Measurements from ENCODE around the gene ASIC1. TPM values are rescaled to one million over a fixed set of nuclear protein-coding genes. Genes with fewer than 3 reads are reported as not detected.

ASIC1 gene
- total RNA-seq, 1 experiment from 2014 or later: 17.9 TPM

- Histone ChIP-seq H3K9ac (ENCODE audit: low read length) (no peak overlapping the region), H3K36me3 (ENCODE audit: insufficient read depth, low read length) (no peaks in the 10 kb centered on the region), H3K4me1 (ENCODE audit: low read length) (no peaks in the 10 kb centered on the region), H3K9me2 (replicated peaks; ENCODE audit: insufficient read depth, low read length) (no peaks in the 10 kb centered on the region), H3K79me2 (ENCODE audit: low read length) (no peaks in the 10 kb centered on the region), H3K9me3 (ENCODE audit: low read length) (no peaks in the 10 kb centered on the region), H3K4me2 (ENCODE audit: low read depth, low read length, poor library complexity, severe bottlenecking) (no peak overlapping the region), H3K27me3 (ENCODE audit: low read length) (no peaks in the 10 kb centered on the region), H3K27ac (ENCODE audit: low read length) (no peak overlapping the region), H2AFZ (ENCODE audit: low read length) (no peak overlapping the region), H3K4me3 (ENCODE audit: low read length) (no peak overlapping the region), H4K20me1 (ENCODE audit: insufficient read depth, low read depth, low read length) (no peaks in the 10 kb centered on the region)
- DNase-seq: no peak
Measured at GRCh38 chr12:50032515-50032853, 24.9 kb upstream of the ASIC1 start.

GRCh38 chr12:50032854-50033581 is 24.4 kb upstream of the ASIC1 start:
- Histone ChIP-seq H4K20me1 (ENCODE audit: insufficient read depth, low read depth, low read length) (no peaks in the 10 kb centered on the region), H3K9me2 (replicated peaks; ENCODE audit: insufficient read depth, low read length) (no peaks in the 10 kb centered on the region), H3K9ac (ENCODE audit: low read length) (no peak overlapping the region), H3K4me1 (ENCODE audit: low read length) (no peaks in the 10 kb centered on the region), H3K4me2 (ENCODE audit: low read depth, low read length, poor library complexity, severe bottlenecking) (no peak overlapping the region), H2AFZ (ENCODE audit: low read length) (no peak overlapping the region), H3K4me3 (ENCODE audit: low read length) (no peak overlapping the region), H3K79me2 (ENCODE audit: low read length) (no peaks in the 10 kb centered on the region), H3K27me3 (ENCODE audit: low read length) (no peaks in the 10 kb centered on the region), H3K27ac (ENCODE audit: low read length) (no peak overlapping the region), H3K9me3 (ENCODE audit: low read length) (no peaks in the 10 kb centered on the region), H3K36me3 (ENCODE audit: insufficient read depth, low read length) (no peaks in the 10 kb centered on the region)
- DNase-seq: no peak

GRCh38 chr12:50038336-50038735 is 19.1 kb upstream of the ASIC1 start:
- Histone ChIP-seq H3K9me3 (ENCODE audit: low read length) (no peaks in the 10 kb centered on the region), H3K27ac (ENCODE audit: low read length) (no peak overlapping the region), H3K4me3 (ENCODE audit: low read length) (no peak overlapping the region), H3K9me2 (replicated peaks; ENCODE audit: insufficient read depth, low read length) (no peaks in the 10 kb centered on the region), H3K4me2 (ENCODE audit: low read depth, low read length, poor library complexity, severe bottlenecking) (no peak overlapping the region), H2AFZ (ENCODE audit: low read length) (no peak overlapping the region), H4K20me1 (ENCODE audit: insufficient read depth, low read depth, low read length) (no peaks in the 10 kb centered on the region), H3K9ac (ENCODE audit: low read length) (no peak overlapping the region), H3K27me3 (ENCODE audit: low read length) (no peaks in the 10 kb centered on the region), H3K79me2 (ENCODE audit: low read length) (no peaks in the 10 kb centered on the region), H3K4me1 (ENCODE audit: low read length) (no peaks in the 10 kb centered on the region), H3K36me3 (ENCODE audit: insufficient read depth, low read length) (no peaks in the 10 kb centered on the region)
- DNase-seq: no peak

GRCh38 chr12:50039151-50039835 is 18.1 kb upstream of the ASIC1 start:
- peak; percentile 95 for DNase-seq
- H3K27ac ChIP-seq (ENCODE audit: low read length): no peak overlapping the region
- no peaks in the 10 kb centered on the region for H3K4me1 ChIP-seq (ENCODE audit: low read length)
- no peak overlapping the region for H3K9ac ChIP-seq (ENCODE audit: low read length)
- no peaks in the 10 kb centered on the region for H3K27me3 ChIP-seq (ENCODE audit: low read length)
- H3K36me3 ChIP-seq (ENCODE audit: insufficient read depth, low read length): no peaks in the 10 kb centered on the region
- no peaks in the 10 kb centered on the region for H4K20me1 ChIP-seq (ENCODE audit: insufficient read depth, low read depth, low read length)
- H3K9me3 ChIP-seq (ENCODE audit: low read length): no peaks in the 10 kb centered on the region
- no peak overlapping the region for H3K4me3 ChIP-seq (ENCODE audit: low read length)
- H2AFZ ChIP-seq (ENCODE audit: low read length): no peak overlapping the region
- no peak overlapping the region for H3K4me2 ChIP-seq (ENCODE audit: low read depth, low read length, poor library complexity, severe bottlenecking)
- no peaks in the 10 kb centered on the region for H3K9me2 ChIP-seq (replicated peaks; ENCODE audit: insufficient read depth, low read length)
- H3K79me2 ChIP-seq (ENCODE audit: low read length): no peaks in the 10 kb centered on the region

GRCh38 chr12:50040657-50041056 is 16.7 kb upstream of the ASIC1 start:
- Histone ChIP-seq H3K27ac (ENCODE audit: low read length) (no peak overlapping the region), H3K4me2 (ENCODE audit: low read depth, low read length, poor library complexity, severe bottlenecking) (no peak overlapping the region), H3K9me2 (replicated peaks; ENCODE audit: insufficient read depth, low read length) (no peaks in the 10 kb centered on the region), H2AFZ (ENCODE audit: low read length) (no peak overlapping the region), H3K9me3 (ENCODE audit: low read length) (no peaks in the 10 kb centered on the region), H3K4me1 (ENCODE audit: low read length) (no peaks in the 10 kb centered on the region), H3K36me3 (ENCODE audit: insufficient read depth, low read length) (no peaks in the 10 kb centered on the region), H3K9ac (ENCODE audit: low read length) (no peak overlapping the region), H3K79me2 (ENCODE audit: low read length) (no peaks in the 10 kb centered on the region), H4K20me1 (ENCODE audit: insufficient read depth, low read depth, low read length) (no peaks in the 10 kb centered on the region), H3K4me3 (ENCODE audit: low read length) (no peak overlapping the region), H3K27me3 (ENCODE audit: low read length) (no peaks in the 10 kb centered on the region)
- DNase-seq: no peak

GRCh38 chr12:50041062-50041860 is 16.1 kb upstream of the ASIC1 start:
- Histone ChIP-seq H2AFZ (ENCODE audit: low read length) (no peak overlapping the region), H3K4me1 (ENCODE audit: low read length) (no peaks in the 10 kb centered on the region), H3K79me2 (ENCODE audit: low read length) (no peaks in the 10 kb centered on the region), H3K27me3 (ENCODE audit: low read length) (no peaks in the 10 kb centered on the region), H3K27ac (ENCODE audit: low read length) (no peak overlapping the region), H3K9ac (ENCODE audit: low read length) (no peak overlapping the region), H3K4me3 (ENCODE audit: low read length) (no peak overlapping the region), H3K4me2 (ENCODE audit: low read depth, low read length, poor library complexity, severe bottlenecking) (no peak overlapping the region), H3K9me2 (replicated peaks; ENCODE audit: insufficient read depth, low read length) (no peaks in the 10 kb centered on the region), H4K20me1 (ENCODE audit: insufficient read depth, low read depth, low read length) (no peaks in the 10 kb centered on the region), H3K9me3 (ENCODE audit: low read length) (no peaks in the 10 kb centered on the region), H3K36me3 (ENCODE audit: insufficient read depth, low read length) (no peaks in the 10 kb centered on the region)
- DNase-seq: no peak

GRCh38 chr12:50041962-50042361 is 15.4 kb upstream of the ASIC1 start:
- no peaks in the 10 kb centered on the region for H3K9me2 ChIP-seq (replicated peaks; ENCODE audit: insufficient read depth, low read length)
- H3K9ac ChIP-seq (ENCODE audit: low read length): no peak overlapping the region
- no peaks in the 10 kb centered on the region for H3K79me2 ChIP-seq (ENCODE audit: low read length)
- H3K9me3 ChIP-seq (ENCODE audit: low read length): no peaks in the 10 kb centered on the region
- H3K36me3 ChIP-seq (ENCODE audit: insufficient read depth, low read length): no peaks in the 10 kb centered on the region
- no peak overlapping the region for H3K4me2 ChIP-seq (ENCODE audit: low read depth, low read length, poor library complexity, severe bottlenecking)
- no peak overlapping the region for H2AFZ ChIP-seq (ENCODE audit: low read length)
- H3K4me1 ChIP-seq (ENCODE audit: low read length): peaks cover 2% of the 10 kb centered on the region
- H3K27ac ChIP-seq (ENCODE audit: low read length): no peak overlapping the region
- no peak for DNase-seq
- H3K4me3 ChIP-seq (ENCODE audit: low read length): no peak overlapping the region
- no peaks in the 10 kb centered on the region for H3K27me3 ChIP-seq (ENCODE audit: low read length)
- no peaks in the 10 kb centered on the region for H4K20me1 ChIP-seq (ENCODE audit: insufficient read depth, low read depth, low read length)

- H2AFZ ChIP-seq (ENCODE audit: low read length): no peak overlapping the region
- H3K4me2 ChIP-seq (ENCODE audit: low read depth, low read length, poor library complexity, severe bottlenecking): no peak overlapping the region
Measured at GRCh38 chr12:50042693-50043092, 14.7 kb upstream of the ASIC1 start.

More at GRCh38 chr12:50042693-50043092, 14.7 kb upstream of the ASIC1 start:
- peaks cover 5% of the 10 kb centered on the region for H3K4me1 ChIP-seq (ENCODE audit: low read length)
- no peak overlapping the region for H3K9ac ChIP-seq (ENCODE audit: low read length)
- H3K79me2 ChIP-seq (ENCODE audit: low read length): no peaks in the 10 kb centered on the region
- H3K9me2 ChIP-seq (replicated peaks; ENCODE audit: insufficient read depth, low read length): no peaks in the 10 kb centered on the region
- H3K27me3 ChIP-seq (ENCODE audit: low read length): no peaks in the 10 kb centered on the region
- H3K36me3 ChIP-seq (ENCODE audit: insufficient read depth, low read length): no peaks in the 10 kb centered on the region
- no peaks in the 10 kb centered on the region for H3K9me3 ChIP-seq (ENCODE audit: low read length)
- no peak overlapping the region for H3K4me3 ChIP-seq (ENCODE audit: low read length)
- H3K27ac ChIP-seq (ENCODE audit: low read length): no peak overlapping the region
- no peak for DNase-seq
- no peaks in the 10 kb centered on the region for H4K20me1 ChIP-seq (ENCODE audit: insufficient read depth, low read depth, low read length)
